GM18511 (cell line): ENCODE results near the gene PTPRR.

Experiments used
- ATAC-seq: cut with Tn5 transposase; IDR thresholded peaks from one replicate; pipeline ENCODE4 v1.9.1; 2021; ENCODE audit warnings: mild to moderate bottlenecking, moderate library complexity; ENCODE audit not compliant: unreplicated experiment

PTPRR gene

GRCh38 chr12:70920251-70920851, at the start of gene PTPRR:
TSS of gene PTPRR (minus strand) at chr12:70920738. CDS start at chr12:70920390, 348 bp downstream.
- ATAC-seq: no peak

GRCh38 chr12:70966996-70967790, 46.7 kb upstream of the PTPRR start:
- ATAC-seq: no peak

GRCh38 chr12:70966046-70966445, 45.5 kb upstream of the PTPRR start:
- ATAC-seq: no peak

- ATAC-seq: no peak
Measured at GRCh38 chr12:70964867-70965510, 44.5 kb upstream of the PTPRR start.

GRCh38 chr12:70963081-70963660, 42.6 kb upstream of the PTPRR start:
- ATAC-seq: no peak

- peak; percentile 82 for ATAC-seq
Measured at GRCh38 chr12:70962226-70962794, 41.8 kb upstream of the PTPRR start.

- ATAC-seq: no peak
Measured at GRCh38 chr12:70960484-70960883, 39.9 kb upstream of the PTPRR start.

GRCh38 chr12:70955415-70955814, 34.9 kb upstream of the PTPRR start:
- ATAC-seq: no peak

- ATAC-seq: no peak
Measured at GRCh38 chr12:70950451-70950850, 29.9 kb upstream of the PTPRR start.

GRCh38 chr12:70948976-70949336, 28.4 kb upstream of the PTPRR start:
- no peak for ATAC-seq

GRCh38 chr12:70948236-70948975, 27.9 kb upstream of the PTPRR start:
- ATAC-seq: no peak

- no peak for ATAC-seq
Measured at GRCh38 chr12:70936203-70936813, 15.8 kb upstream of the PTPRR start.

- no peak for ATAC-seq
Measured at GRCh38 chr12:70933133-70933532, 12.6 kb upstream of the PTPRR start.

- ATAC-seq: no peak
Measured at GRCh38 chr12:70929029-70929428, 8.5 kb upstream of the PTPRR start.

- no peak for ATAC-seq
Measured at GRCh38 chr12:70928071-70928470, 7.5 kb upstream of the PTPRR start.

GRCh38 chr12:70927356-70927755, 6.8 kb upstream of the PTPRR start:
- ATAC-seq: no peak

GRCh38 chr12:70925539-70925938, 5.0 kb upstream of the PTPRR start:
- no peak for ATAC-seq

GRCh38 chr12:70920891-70921290, 353 bp upstream of the PTPRR start:
- no peak for ATAC-seq

- no peak for ATAC-seq
Measured at GRCh38 chr12:70919597-70920035, 922 bp downstream of the PTPRR start.

GRCh38 chr12:70919176-70919575, 1.4 kb downstream of the PTPRR start:
- no peak for ATAC-seq
